Neural progenitor cell (in vitro differentiated cells): ENCODE results near the gene DLGAP5. TPM values are rescaled to one million over a fixed set of nuclear protein-coding genes. Genes with fewer than 3 reads are reported as not detected.

Experiments
- DNase-seq: peaks from one replicate; pipeline ENCODE4 v3.0.0-alpha.2; 2016; ENCODE audit warnings: low spot score
- H2AFZ ChIP-seq: fragments of 200-600 bp; sonication (generic); replicated peaks from 2 replicates; pipeline ENCODE4 v1.6.1; 2016; ENCODE audit warnings: antibody characterized with exemption
- H3F3A ChIP-seq: fragments of 200-600 bp; sonication (generic); 2 replicates; pipeline ENCODE4 v1.6.1; 2016; ENCODE audit warnings: antibody characterized with exemption, low read depth
- H3K27ac ChIP-seq: fragments of 200-600 bp; sonication (generic); 2 replicates; pipeline ENCODE4 v1.5.1; 2016; ENCODE audit warnings: mild to moderate bottlenecking
- H3K27me3 ChIP-seq: fragments of 200-600 bp; sonication (generic); 2 replicates; pipeline ENCODE4 v1.6.1; 2016; ENCODE audit warnings: mild to moderate bottlenecking, moderate library complexity
- H3K36me3 ChIP-seq: fragments of 200-600 bp; sonication (generic); 2 replicates; pipeline ENCODE4 v1.5.1; 2016
- H3K4me1 ChIP-seq: fragments of 200-600 bp; sonication (generic); 2 replicates; pipeline ENCODE4 v1.6.1; 2016; ENCODE audit warnings: mixed run types
- H3K4me2 ChIP-seq: fragments of 200-600 bp; sonication (generic); 2 replicates; pipeline ENCODE4 v1.6.1; 2016
- H3K4me3 ChIP-seq: fragments of 200-600 bp; sonication (generic); 2 replicates; pipeline ENCODE4 v1.5.1; 2016
- H3K79me2 ChIP-seq: fragments of 200-600 bp; sonication (generic); 2 replicates; pipeline ENCODE4 v1.6.1; 2016; ENCODE audit warnings: low read depth
- H3K9ac ChIP-seq: fragments of 200-600 bp; sonication (generic); 2 replicates; pipeline ENCODE4 v1.6.1; 2016
- H3K9me3 ChIP-seq: fragments of 200-600 bp; sonication (generic); 2 replicates; pipeline ENCODE4 v1.5.1; 2016; ENCODE audit warnings: low read depth
- H4K20me1 ChIP-seq: fragments of 200-600 bp; sonication (generic); 2 replicates; pipeline ENCODE4 v1.6.1; 2016; ENCODE audit warnings: low read depth
- H3K27ac Mint-ChIP-seq: 3 replicates; pipeline ENCODE4 v1.8.0; 2021; ENCODE audit warnings: mixed read lengths
- H3K27me3 Mint-ChIP-seq: 2 replicates; pipeline ENCODE4 v1.8.0; 2022; ENCODE audit warnings: low read depth, mild to moderate bottlenecking, inconsistent platforms, moderate library complexity, mixed read lengths; ENCODE audit not compliant: insufficient read depth
- H3K36me3 Mint-ChIP-seq: 3 replicates; pipeline ENCODE4 v1.8.0; 2021; ENCODE audit warnings: mixed read lengths
- H3K4me1 Mint-ChIP-seq: 3 replicates; pipeline ENCODE4 v1.8.0; 2021; ENCODE audit warnings: mixed read lengths
- H3K4me3 Mint-ChIP-seq: 3 replicates; pipeline ENCODE4 v1.8.0; 2021; ENCODE audit warnings: mild to moderate bottlenecking, moderate library complexity, mixed read lengths
- H3K9me3 Mint-ChIP-seq: 3 replicates; pipeline ENCODE4 v1.8.0; 2020; ENCODE audit warnings: mixed read lengths
- EZH2 ChIP-seq: fragments of 200-600 bp; sonication (generic); IDR thresholded peaks from 2 replicates; pipeline ENCODE4 v1.6.1; 2017; ENCODE audit warnings: antibody characterized with exemption, mild to moderate bottlenecking, moderate library complexity
- EZH2phosphoT487 ChIP-seq: fragments of 200-600 bp; sonication (generic); IDR thresholded peaks from 2 replicates; pipeline ENCODE4 v1.6.1; 2017; ENCODE audit warnings: antibody characterized with exemption
- total RNA-seq: library from RNA; depleted of rRNA; stranded (reverse); fragments of >200 nt; gene quantifications from 2 replicates; pipeline ENCODE4 v1.2.3, GENCODE V29; 2015; ENCODE audit warnings: low replicate concordance
- TF ChIP-seq, protein P1 (sequence below): fragments of 200-600 bp; sonication (generic); IDR thresholded peaks from 2 replicates; pipeline ENCODE4 v1.5.1; 2017; ENCODE audit warnings: antibody characterized with exemption, mild to moderate bottlenecking

DLGAP5 gene
- total RNA-seq, 1 donor from 2014 or later, result 313 TPM

DNA sequence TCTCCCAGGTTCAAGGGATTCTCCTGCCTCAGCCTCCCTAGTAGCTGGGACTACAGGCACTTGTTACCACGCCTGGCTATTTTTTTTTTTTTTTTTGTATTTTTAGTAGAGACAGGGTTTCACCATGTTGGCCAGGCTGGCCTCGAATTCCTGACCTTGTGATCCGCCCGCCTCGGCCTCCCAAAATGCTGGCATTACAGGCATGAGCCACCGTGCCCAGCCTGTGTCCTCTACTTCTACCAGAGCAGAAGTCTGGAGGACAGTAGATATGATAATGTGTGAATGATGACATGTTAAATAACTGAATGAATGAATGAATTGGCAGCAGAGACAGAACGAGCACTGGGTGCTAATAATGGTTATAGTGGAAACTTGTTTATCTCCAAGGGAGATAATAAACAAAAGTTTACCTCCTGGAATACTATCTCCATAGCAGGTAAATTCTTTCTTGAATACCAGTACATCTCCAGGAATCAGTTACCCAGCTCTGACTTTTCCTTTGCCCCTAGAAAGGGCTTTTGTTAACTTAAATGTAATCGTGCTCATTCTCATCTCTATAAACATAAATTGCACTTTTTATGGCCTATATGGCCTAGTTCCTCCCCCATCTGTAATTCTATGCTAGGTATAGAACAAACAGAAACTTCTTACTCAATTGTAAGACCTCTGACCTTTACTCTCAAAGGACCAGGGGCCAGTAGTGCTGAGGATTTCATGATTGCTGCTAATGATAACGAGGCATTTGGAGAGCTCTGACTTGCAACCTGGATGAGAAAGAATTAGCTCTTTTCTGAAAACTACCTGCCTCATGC, 69.6 kb downstream of the DLGAP5 start:
- DNase-seq, result no peak
- Histone ChIP-seq H3K9me3 (no peaks in the 10 kb centered on the region), H3K9ac (no peak overlapping the region), H3F3A (peaks cover 4% of the 10 kb centered on the region), H3K36me3 (no peaks in the 10 kb centered on the region), H2AFZ (no peak overlapping the region), H3K4me2 (no peak overlapping the region), H3K4me3 (no peak overlapping the region), H3K27me3 (peaks cover 5% of the 10 kb centered on the region), H3K4me1 (peaks cover 20% of the 10 kb centered on the region), H4K20me1 (no peaks in the 10 kb centered on the region), H3K79me2 (no peaks in the 10 kb centered on the region), H3K27ac (no peak overlapping the region)
- Mint-ChIP-seq H3K27ac (peak overlapping the region; percentile 14), H3K36me3 (peaks cover 2% of the 10 kb centered on the region), H3K9me3 (no peaks in the 10 kb centered on the region), H3K4me3 (no peak overlapping the region), H3K4me1 (peaks cover 43% of the 10 kb centered on the region), H3K27me3 (peaks cover 17% of the 10 kb centered on the region)
- TF ChIP-seq EZH2phosphoT487 (no peak), EZH2 (no peak)
- TF ChIP-seq, protein P1, sequence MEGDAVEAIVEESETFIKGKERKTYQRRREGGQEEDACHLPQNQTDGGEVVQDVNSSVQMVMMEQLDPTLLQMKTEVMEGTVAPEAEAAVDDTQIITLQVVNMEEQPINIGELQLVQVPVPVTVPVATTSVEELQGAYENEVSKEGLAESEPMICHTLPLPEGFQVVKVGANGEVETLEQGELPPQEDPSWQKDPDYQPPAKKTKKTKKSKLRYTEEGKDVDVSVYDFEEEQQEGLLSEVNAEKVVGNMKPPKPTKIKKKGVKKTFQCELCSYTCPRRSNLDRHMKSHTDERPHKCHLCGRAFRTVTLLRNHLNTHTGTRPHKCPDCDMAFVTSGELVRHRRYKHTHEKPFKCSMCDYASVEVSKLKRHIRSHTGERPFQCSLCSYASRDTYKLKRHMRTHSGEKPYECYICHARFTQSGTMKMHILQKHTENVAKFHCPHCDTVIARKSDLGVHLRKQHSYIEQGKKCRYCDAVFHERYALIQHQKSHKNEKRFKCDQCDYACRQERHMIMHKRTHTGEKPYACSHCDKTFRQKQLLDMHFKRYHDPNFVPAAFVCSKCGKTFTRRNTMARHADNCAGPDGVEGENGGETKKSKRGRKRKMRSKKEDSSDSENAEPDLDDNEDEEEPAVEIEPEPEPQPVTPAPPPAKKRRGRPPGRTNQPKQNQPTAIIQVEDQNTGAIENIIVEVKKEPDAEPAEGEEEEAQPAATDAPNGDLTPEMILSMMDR, result no peak

- H3K9me3 Mint-ChIP-seq, result no peaks in the 10 kb centered on the region
- no peak overlapping the region for H2AFZ ChIP-seq
- no peak for DNase-seq
- peaks cover 19% of the 10 kb centered on the region for H3K4me1 ChIP-seq
- H3F3A ChIP-seq, result no peaks in the 10 kb centered on the region
- H3K4me2 ChIP-seq, result no peak overlapping the region
- peaks cover 2% of the 10 kb centered on the region for H3K36me3 Mint-ChIP-seq
- no peaks in the 10 kb centered on the region for H3K79me2 ChIP-seq
- H3K9me3 ChIP-seq, result no peaks in the 10 kb centered on the region
- peaks cover 39% of the 10 kb centered on the region for H3K4me1 Mint-ChIP-seq
- H4K20me1 ChIP-seq, result no peaks in the 10 kb centered on the region
- no peak overlapping the region for H3K9ac ChIP-seq
- H3K27ac Mint-ChIP-seq, result no peak overlapping the region
- TF ChIP-seq EZH2phosphoT487, result no peak
- TF ChIP-seq, protein P1, result no peak
- H3K27me3 ChIP-seq, result no peaks in the 10 kb centered on the region
- no peak overlapping the region for H3K4me3 ChIP-seq
- H3K4me3 Mint-ChIP-seq, result peak overlapping the region; percentile 21
- peaks cover 15% of the 10 kb centered on the region for H3K27me3 Mint-ChIP-seq
- no peak overlapping the region for H3K27ac ChIP-seq
- H3K36me3 ChIP-seq, result no peaks in the 10 kb centered on the region
Observed at GRCh38 chr14:55120571-55121495, 70.6 kb downstream of the DLGAP5 start.

GRCh38 chr14:55118761-55119160, 72.6 kb downstream of the DLGAP5 start:
- no peaks in the 10 kb centered on the region for H4K20me1 ChIP-seq
- TF ChIP-seq EZH2 (no peak), EZH2phosphoT487 (no peak)
- TF ChIP-seq, protein P1, result no peak
- no peak overlapping the region for H3K4me3 ChIP-seq
- no peak overlapping the region for H3K9ac ChIP-seq
- no peak overlapping the region for H3K27ac ChIP-seq
- no peaks in the 10 kb centered on the region for H3K36me3 ChIP-seq
- no peaks in the 10 kb centered on the region for H3F3A ChIP-seq
- H2AFZ ChIP-seq, result no peak overlapping the region
- Mint-ChIP-seq H3K27me3 (peaks cover 14% of the 10 kb centered on the region), H3K27ac (no peak overlapping the region), H3K9me3 (no peaks in the 10 kb centered on the region), H3K36me3 (no peaks in the 10 kb centered on the region), H3K4me1 (peaks cover 30% of the 10 kb centered on the region), H3K4me3 (no peak overlapping the region)
- no peaks in the 10 kb centered on the region for H3K79me2 ChIP-seq
- H3K9me3 ChIP-seq, result no peaks in the 10 kb centered on the region
- H3K27me3 ChIP-seq, result no peaks in the 10 kb centered on the region
- no peak for DNase-seq
- H3K4me2 ChIP-seq, result no peak overlapping the region
- peaks cover 19% of the 10 kb centered on the region for H3K4me1 ChIP-seq
